Fibroblast of lung (primary cell): ENCODE data around the gene ATP8A1.

Experiments used
- CTCF ChIP-seq, 2 donors: IDR thresholded peaks in 1 of 2; conservative IDR thresholded peaks in 1 of 2; 1 replicate in 1 of 2; 2 replicates in 1 of 2; pipeline ENCODE4 v1.5.1; 2011 to 2012; ENCODE audit warnings: low read length in 2 of 2, control low read depth in 1 of 2, inconsistent platforms in 1 of 2, low read depth in 1 of 2, mild to moderate bottlenecking in 1 of 2
- EZH2 ChIP-seq: IDR thresholded peaks from 2 replicates; pipeline ENCODE4 v1.5.1; 2012; ENCODE audit warnings: low read length, control low read depth, mild to moderate bottlenecking; ENCODE audit errors: missing control alignments

- TF ChIP-seq EZH2 (no peak), CTCF (conservative IDR thresholded peaks at IDR 0.05 in 1 of 2, IDR thresholded peaks at IDR 0.05 in 1 of 2; ENCODE audit: low read depth in 1 of 2, low read length in 2 of 2) (no peak)
Measured at GRCh38 chr4:42702895-42703294, 46.0 kb upstream of the ATP8A1 start.
